ENCODE measurements around the gene FLAD1. TPM values are rescaled to one million over a fixed set of nuclear protein-coding genes. Genes with fewer than 3 reads are reported as not detected.
A peak's percentile ranks its signal among the peaks of the same experiment; 100 is the strongest.

FLAD1 gene
- polyA plus RNA-seq, 2 of the 4 experiments (the other 2 are of a cell fraction) = 34.1 to 43.5 TPM

DNA sequence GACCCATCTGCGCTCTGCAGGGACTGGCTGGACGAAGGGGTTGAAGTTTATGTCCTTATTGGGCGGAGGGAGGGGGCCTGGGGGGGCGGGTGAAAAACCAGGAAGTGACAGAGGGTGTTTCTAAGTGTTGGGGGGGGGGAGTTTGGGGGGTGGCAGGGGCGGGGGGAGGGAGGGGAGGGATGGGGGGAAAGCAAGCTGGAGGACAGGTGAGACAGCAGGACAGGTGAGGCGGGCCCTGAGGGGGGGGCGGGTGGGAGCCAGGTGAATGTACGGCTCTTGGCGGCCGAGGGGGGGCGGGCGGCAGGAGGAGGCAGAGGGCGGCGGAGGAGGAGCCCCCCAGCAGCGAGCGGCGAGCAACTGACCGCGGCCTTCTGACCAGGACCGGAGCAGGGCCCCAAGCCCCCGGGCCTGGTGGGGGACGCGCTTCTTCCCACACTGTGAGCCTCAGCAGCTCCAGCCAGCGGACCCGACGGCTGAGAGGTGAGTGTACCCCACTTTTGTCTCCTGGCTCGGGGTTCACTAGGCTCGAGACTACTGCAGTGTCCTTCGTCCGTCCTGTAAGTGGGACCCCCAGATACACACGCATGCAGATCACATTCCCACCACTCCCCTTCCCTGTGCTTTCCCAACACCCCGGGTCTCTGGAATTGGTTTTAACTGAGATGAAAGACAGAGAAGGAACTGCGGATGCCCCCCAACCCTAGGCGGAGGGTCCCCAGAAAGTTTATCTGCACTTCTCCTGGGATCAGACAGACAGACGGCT, 19.5 kb downstream of the FLAD1 start, which contains the start of gene ZBTB7B:
ZBTB7B (plus strand) TSS at position 339 of the 763 bp plus-strand sequence. CDS start 11,859 bp downstream, outside the sequence.
- WGBS (ENCODE audit: missing lambda C conversion rate) = 1% methylated on average over 19 of the region's 35 CpGs
- TF ChIP-seq NFE2L2 (conservative IDR thresholded peaks at IDR 0.05; ENCODE audit: low read length) (no peak), ZFP36 (IDR thresholded peaks at IDR 0.05; ENCODE audit: borderline replicate concordance, partially characterized antibody) (no peak), FOXS1 (CRISPR knock-in tag; IDR thresholded peaks at IDR 0.05) (no peak), RCOR1 (IDR thresholded peaks at IDR 0.05; ENCODE audit: low read depth, low read length) (no peak), PHF8 (IDR thresholded peaks at IDR 0.05; ENCODE audit: borderline replicate concordance, low read depth) (peak; percentile 42; the same call in 1 of the 2 replicates), HEYL (CRISPR knock-in tag; IDR thresholded peaks at IDR 0.05) (no peak), CBX8 (IDR thresholded peaks at IDR 0.05) (no peak), RAD21 (conservative IDR thresholded peaks at IDR 0.05 in 1 of 2, IDR thresholded peaks at IDR 0.05 in 1 of 2) (no peak), EP300 (IDR thresholded peaks at IDR 0.05) (no peak), MAZ (IDR thresholded peaks at IDR 0.05; ENCODE audit: borderline replicate concordance, low read depth, low read length) (0 out of 2 replicates have a peak, but pooled peaks have one; percentile 12), MAFK (IDR thresholded peaks at IDR 0.05; ENCODE audit: partially characterized antibody) (no peak), KDM1A (IDR thresholded peaks at IDR 0.05; ENCODE audit: low read depth) (no peak), GATA3 (IDR thresholded peaks at IDR 0.05; ENCODE audit: borderline replicate concordance) (no peak), ZNF302 (CRISPR knock-in tag; IDR thresholded peaks at IDR 0.05) (no peak)
- TF ChIP-seq, protein P1, sequence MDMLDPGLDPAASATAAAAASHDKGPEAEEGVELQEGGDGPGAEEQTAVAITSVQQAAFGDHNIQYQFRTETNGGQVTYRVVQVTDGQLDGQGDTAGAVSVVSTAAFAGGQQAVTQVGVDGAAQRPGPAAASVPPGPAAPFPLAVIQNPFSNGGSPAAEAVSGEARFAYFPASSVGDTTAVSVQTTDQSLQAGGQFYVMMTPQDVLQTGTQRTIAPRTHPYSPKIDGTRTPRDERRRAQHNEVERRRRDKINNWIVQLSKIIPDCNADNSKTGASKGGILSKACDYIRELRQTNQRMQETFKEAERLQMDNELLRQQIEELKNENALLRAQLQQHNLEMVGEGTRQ (IDR thresholded peaks at IDR 0.05) = no peak
- TF ChIP-seq, protein P2, sequence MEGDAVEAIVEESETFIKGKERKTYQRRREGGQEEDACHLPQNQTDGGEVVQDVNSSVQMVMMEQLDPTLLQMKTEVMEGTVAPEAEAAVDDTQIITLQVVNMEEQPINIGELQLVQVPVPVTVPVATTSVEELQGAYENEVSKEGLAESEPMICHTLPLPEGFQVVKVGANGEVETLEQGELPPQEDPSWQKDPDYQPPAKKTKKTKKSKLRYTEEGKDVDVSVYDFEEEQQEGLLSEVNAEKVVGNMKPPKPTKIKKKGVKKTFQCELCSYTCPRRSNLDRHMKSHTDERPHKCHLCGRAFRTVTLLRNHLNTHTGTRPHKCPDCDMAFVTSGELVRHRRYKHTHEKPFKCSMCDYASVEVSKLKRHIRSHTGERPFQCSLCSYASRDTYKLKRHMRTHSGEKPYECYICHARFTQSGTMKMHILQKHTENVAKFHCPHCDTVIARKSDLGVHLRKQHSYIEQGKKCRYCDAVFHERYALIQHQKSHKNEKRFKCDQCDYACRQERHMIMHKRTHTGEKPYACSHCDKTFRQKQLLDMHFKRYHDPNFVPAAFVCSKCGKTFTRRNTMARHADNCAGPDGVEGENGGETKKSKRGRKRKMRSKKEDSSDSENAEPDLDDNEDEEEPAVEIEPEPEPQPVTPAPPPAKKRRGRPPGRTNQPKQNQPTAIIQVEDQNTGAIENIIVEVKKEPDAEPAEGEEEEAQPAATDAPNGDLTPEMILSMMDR (IDR thresholded peaks at IDR 0.05) = no peak
- TF ChIP-seq, protein P3, sequence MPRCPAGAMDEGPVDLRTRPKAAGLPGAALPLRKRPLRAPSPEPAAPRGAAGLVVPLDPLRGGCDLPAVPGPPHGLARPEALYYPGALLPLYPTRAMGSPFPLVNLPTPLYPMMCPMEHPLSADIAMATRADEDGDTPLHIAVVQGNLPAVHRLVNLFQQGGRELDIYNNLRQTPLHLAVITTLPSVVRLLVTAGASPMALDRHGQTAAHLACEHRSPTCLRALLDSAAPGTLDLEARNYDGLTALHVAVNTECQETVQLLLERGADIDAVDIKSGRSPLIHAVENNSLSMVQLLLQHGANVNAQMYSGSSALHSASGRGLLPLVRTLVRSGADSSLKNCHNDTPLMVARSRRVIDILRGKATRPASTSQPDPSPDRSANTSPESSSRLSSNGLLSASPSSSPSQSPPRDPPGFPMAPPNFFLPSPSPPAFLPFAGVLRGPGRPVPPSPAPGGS (IDR thresholded peaks at IDR 0.05) = 0 out of 3 replicates have a peak, but pooled peaks have one; percentile 26
- CTCF ChIA-PET = interaction anchor here (1.0 kb wide), 1 partner anchor 83 kb away, joined by 5 read pairs; no protein-coding TSS in a partner anchor
- ATAC-seq (peak; percentile 1 to 4; a peak in 3 of 6 replicates), FAIRE-seq (no peak), DNase-seq (ENCODE audit: low read depth in 1 of 2, low spot score in 1 of 2) (peak in 1 of 2 experiments; percentile 57)
- Histone ChIP-seq H3K4me1 (peaks cover 51% of the 10 kb centered on the region), H3K27ac (peak within 1 kb of the TSS; percentile 98 to 100), H3K4me2 (peak within 1 kb of the TSS; percentile 99), H3K4me3 (peak within 1 kb of the TSS; percentile 80), H3K9me3 (no peaks in the 10 kb centered on the region)
- POLR2A ChIA-PET = interaction anchor here (0.5 to 3.1 kb wide), 6 partner anchors 10 to 227 kb away, joined by 3 to 14 read pairs (median 6); no protein-coding TSS in a partner anchor

DNA sequence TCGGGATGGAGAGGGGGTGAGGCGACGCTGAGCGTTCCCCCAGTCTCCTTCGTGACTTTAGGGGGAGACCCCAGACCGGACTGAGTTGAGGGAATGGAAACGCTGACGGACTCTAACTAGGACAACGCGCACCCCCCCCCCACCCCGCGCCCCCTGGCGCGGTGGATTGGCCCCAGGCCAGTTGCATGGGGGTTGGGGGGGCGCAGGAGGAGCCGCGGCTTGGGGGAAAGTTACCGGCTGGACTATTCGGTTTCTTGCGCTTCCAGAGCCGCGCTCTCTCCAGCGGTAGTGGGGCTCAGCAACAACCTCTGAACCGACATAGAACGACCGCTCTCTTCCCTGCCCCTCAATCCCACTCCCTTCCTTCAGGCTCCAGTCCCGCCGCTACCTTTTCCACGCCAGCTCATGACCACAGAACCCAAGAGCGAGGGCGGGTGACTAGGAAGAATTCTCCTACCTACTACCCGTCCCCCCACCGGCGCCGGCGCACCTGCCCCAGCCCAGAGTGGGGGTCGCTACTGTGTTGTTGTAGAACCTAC, 20.2 kb downstream of the FLAD1 start:
- TF ChIP-seq GATA3 (IDR thresholded peaks at IDR 0.05; ENCODE audit: borderline replicate concordance) = no peak
- TF ChIP-seq, protein P2 (IDR thresholded peaks at IDR 0.05) = 0 out of 3 replicates have a peak, but pooled peaks have one; percentile 6
- H3K27ac ChIP-seq = peak overlapping the region; percentile 98 to 100
- ChIA-PET POLR2A (interaction anchor here (1.3 to 3.1 kb wide), 6 partner anchors 13 to 82 kb away, joined by 3 to 14 read pairs (median 4); partner anchors contain the start of genes ADAM15 and SHC1), CTCF (no interaction called here)
- peak in 1 of 2 experiments; percentile 0; a peak in 1 of 6 replicates for ATAC-seq
- peak in 1 of 2 experiments; percentile 59 for DNase-seq (ENCODE audit: low read depth in 1 of 2, low spot score in 1 of 2)
- H3K9me3 ChIP-seq = no peaks in the 10 kb centered on the region
- no peak for FAIRE-seq
- peaks cover 57% of the 10 kb centered on the region for H3K4me1 ChIP-seq
- 2% methylated on average over 25 of the region's 37 CpGs for WGBS (ENCODE audit: missing lambda C conversion rate)
- peak overlapping the region; percentile 88 for H3K4me2 ChIP-seq
- H3K4me3 ChIP-seq = peak overlapping the region; percentile 80
